Measurements from ENCODE around the gene ARID1B.

- TF ChIP-seq CTCF (IDR thresholded peaks at IDR 0.05) (no peak), POLR2A (IDR thresholded peaks at IDR 0.05) (no peak)
These were observed 108.4 kb downstream of the ARID1B start for GRCh38 chr6:156885562-156885961.
